Right lobe of liver (tissue), 6 donors: ENCODE measurements around the gene TOM1L2. TPM values are rescaled to one million over a fixed set of nuclear protein-coding genes. Genes with fewer than 3 reads are reported as not detected.

Source experiments
- ATAC-seq, 4 donors: fragments of 200-7000 bp; cut with Tn5 transposase; one replicate each; pipeline ENCODE4 v1.9.1; 2020; ENCODE audit warnings: mild to moderate bottlenecking in 4 of 4, moderate library complexity in 4 of 4
- DNase-seq, 3 donors: peaks; one replicate each; pipeline ENCODE4 v3.0.0-alpha.2; 2020
- H3K27ac ChIP-seq, 3 donors: fragments of 200-600 bp; one replicate each; pipeline ENCODE4 v1.8.0; 2022
- H3K27me3 ChIP-seq, 2 donors: fragments of 200-600 bp; one replicate each; pipeline ENCODE4 v1.8.0; 2022
- H3K36me3 ChIP-seq, 4 donors: fragments of 200-600 bp; sonication (generic) in 1 of 4; one replicate each; pipeline versions ENCODE4 v1.5.1 to v1.8.0; 2017 to 2022; ENCODE audit warnings: control low read depth in 1 of 4
- H3K4me1 ChIP-seq, 4 donors: fragments of 200-600 bp; sonication (generic) in 1 of 4; one replicate each; pipeline versions ENCODE4 v1.5.1 to v1.8.0; 2017 to 2022; ENCODE audit warnings: control low read depth in 1 of 4
- H3K4me3 ChIP-seq, 3 donors: fragments of 200-600 bp; one replicate each; pipeline ENCODE4 v1.8.0; 2022
- H3K9me3 ChIP-seq, 4 donors: fragments of 200-600 bp; sonication (generic) in 1 of 4; one replicate each; pipeline versions ENCODE4 v1.5.1 to v1.8.0; 2017 to 2022; ENCODE audit warnings: control low read depth in 1 of 4
- POLR2A ChIP-seq: fragments of 450-650 bp; IDR thresholded peaks from one replicate; pipeline ENCODE4 v1.6.1; 2017; ENCODE audit warnings: antibody characterized with exemption, mild to moderate bottlenecking
- WGBS: methylation state at CpG from one replicate; pipeline ENCODE4 v1.1.6; 2018; ENCODE audit warnings: low coverage, low lambda C conversion rate; ENCODE audit not compliant: insufficient coverage; ENCODE audit errors: missing lambda C conversion rate; 5-methylcytosine and 5-hydroxymethylcytosine counted together
- intact Hi-C, 2 donors: fragments of 100-400 bp; cut with DNase I; formaldehyde crosslinking; loops; one replicate each; pipeline versions ENCODE4 v1.11.2 to v1.14.1; 2022
- total RNA-seq, 6 experiments: library from RNA; depleted of rRNA in 2 of 6; stranded (reverse); fragments of >200 nt in 2 of 6; fragmentation: NEBNext Ultra II Directional in 3 of 6; extraction: Animal tissue kit (Norgen Biotek cat#: 25700) in 3 of 6; gene quantifications; one replicate each; pipeline versions ENCODE4 v1.1.0 to v1.2.4, GENCODE V29; 2016 to 2023
- TF ChIP-seq, protein P1 (sequence below), 4 donors: fragments of 200-600 bp in 3 of 4; fragments of 450-650 bp in 1 of 4; IDR thresholded peaks; one replicate each; pipeline versions ENCODE4 v1.5.1 to v1.8.0; 2016 to 2022; ENCODE audit warnings: antibody characterized with exemption in 4 of 4, mild to moderate bottlenecking in 2 of 4
- donor health status: DM: no; HTN: yes; CAD: no.
- donor health status: DM: no; HTN: no; CAD: no.
- donor health status: DM: no; HTN: no; CAD: no.
- donor health status: DM: no; HTN: yes; CAD: no.
- donor health status: DM: no; HTN: yes; CAD: no.

TOM1L2 gene
- total RNA-seq, 6 experiments from 2014 or later = 13.5 to 21.2 (median 16.0) TPM

DNA sequence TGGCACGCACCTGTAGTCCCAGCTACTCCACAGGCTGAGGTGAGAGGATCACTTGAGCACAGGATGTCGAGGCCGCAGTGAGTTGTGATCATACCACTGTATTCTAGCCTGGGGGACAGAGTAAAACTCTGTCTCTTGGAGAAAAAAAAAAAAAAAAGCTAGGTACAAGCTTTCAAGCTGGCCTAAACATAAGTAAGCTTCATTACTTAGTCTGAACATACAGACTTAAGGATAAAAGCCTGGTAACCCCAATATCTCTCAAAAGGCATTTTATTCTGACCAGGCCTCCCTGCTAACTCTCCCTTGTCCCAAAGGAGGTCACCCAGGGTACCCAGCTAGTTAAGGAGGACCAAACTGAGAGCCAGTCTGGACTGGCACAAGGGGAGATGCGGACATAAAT is 46.2 kb downstream of the TOM1L2 start:
- 43% methylated on average over 2 of the region's 4 CpGs for WGBS
- no peak for ATAC-seq

DNA sequence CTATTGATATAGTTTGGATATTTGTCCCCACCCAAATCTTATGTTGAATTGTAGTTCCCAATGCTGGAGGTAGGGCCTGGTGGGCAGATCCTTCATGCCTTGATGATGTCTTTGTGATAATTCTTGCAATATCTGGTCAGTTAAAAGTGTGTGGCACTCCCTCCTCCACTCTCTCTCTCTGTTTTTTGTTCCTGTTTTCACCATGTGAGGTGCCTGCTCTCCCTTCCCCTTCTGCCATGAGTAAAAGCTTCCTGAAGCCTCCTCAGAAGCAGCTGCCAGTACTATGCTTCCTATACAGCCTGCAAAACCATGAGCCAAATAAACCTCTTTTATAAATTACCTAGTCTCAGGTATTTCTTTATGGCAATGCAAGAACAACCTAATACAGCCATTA is 47.3 kb downstream of the TOM1L2 start:
- Histone ChIP-seq H3K27ac (no peak overlapping the region), H3K36me3 (no peaks in the 10 kb centered on the region), H3K4me3 (no peak overlapping the region), H3K9me3 (no peaks in the 10 kb centered on the region), H3K4me1 (peaks cover 0 to 36% (median 21%) of the 10 kb centered on the region in 4 donors), H3K27me3 (no peaks in the 10 kb centered on the region)
- no peak for TF ChIP-seq POLR2A
- ATAC-seq (no peak), DNase-seq (no peak)
- intact Hi-C loops = no loop called here

More for the DNA sequence above, 46.2 kb downstream of the TOM1L2 start:
- no peaks in the 10 kb centered on the region for H3K27me3 ChIP-seq
- intact Hi-C loops = no loop called here
- H3K27ac ChIP-seq = no peak overlapping the region
- peaks cover 0 to 33% (median 18%) of the 10 kb centered on the region in 4 donors for H3K4me1 ChIP-seq
- DNase-seq = no peak
- no peaks in the 10 kb centered on the region for H3K9me3 ChIP-seq
- H3K4me3 ChIP-seq = no peak overlapping the region
- H3K36me3 ChIP-seq = no peaks in the 10 kb centered on the region
- TF ChIP-seq, protein P1, sequence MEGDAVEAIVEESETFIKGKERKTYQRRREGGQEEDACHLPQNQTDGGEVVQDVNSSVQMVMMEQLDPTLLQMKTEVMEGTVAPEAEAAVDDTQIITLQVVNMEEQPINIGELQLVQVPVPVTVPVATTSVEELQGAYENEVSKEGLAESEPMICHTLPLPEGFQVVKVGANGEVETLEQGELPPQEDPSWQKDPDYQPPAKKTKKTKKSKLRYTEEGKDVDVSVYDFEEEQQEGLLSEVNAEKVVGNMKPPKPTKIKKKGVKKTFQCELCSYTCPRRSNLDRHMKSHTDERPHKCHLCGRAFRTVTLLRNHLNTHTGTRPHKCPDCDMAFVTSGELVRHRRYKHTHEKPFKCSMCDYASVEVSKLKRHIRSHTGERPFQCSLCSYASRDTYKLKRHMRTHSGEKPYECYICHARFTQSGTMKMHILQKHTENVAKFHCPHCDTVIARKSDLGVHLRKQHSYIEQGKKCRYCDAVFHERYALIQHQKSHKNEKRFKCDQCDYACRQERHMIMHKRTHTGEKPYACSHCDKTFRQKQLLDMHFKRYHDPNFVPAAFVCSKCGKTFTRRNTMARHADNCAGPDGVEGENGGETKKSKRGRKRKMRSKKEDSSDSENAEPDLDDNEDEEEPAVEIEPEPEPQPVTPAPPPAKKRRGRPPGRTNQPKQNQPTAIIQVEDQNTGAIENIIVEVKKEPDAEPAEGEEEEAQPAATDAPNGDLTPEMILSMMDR (IDR thresholded peaks at IDR 0.05) = no peak
- no peak for TF ChIP-seq POLR2A

DNA sequence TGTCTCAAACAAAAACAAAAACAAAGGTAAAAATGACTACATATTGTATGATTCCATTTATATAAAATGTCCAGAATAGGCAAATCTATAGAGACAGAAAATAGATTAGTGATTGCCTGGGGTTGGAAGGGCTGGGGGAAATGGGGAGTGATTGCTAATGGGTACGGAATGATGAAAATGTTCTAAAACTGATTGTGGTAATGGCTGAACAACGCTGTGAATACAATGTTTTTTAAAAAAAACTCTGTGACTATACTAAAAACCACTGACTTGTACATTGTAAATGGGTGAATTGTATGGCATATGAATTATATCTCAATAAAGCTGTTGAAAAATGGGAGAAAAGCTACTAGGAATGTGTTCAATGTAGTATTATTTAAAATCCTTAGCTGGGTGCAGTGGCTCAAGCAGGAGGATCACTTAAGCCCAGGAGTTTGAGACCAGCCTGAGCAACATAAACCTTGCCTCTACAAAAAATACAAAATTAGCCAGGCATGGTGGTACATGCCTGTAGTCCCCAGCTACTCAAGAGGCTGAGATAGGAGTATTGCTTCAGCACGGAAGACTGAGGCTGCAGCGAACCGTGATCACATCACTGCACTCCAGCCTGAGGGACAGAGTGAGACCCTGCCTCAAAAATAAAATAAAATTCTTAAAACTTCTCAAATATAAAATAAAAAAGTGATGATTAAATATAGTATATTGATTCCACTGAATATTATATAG is 47.9 kb downstream of the TOM1L2 start:
- Histone ChIP-seq H3K27ac (no peak overlapping the region), H3K27me3 (no peaks in the 10 kb centered on the region), H3K4me3 (no peak overlapping the region), H3K9me3 (no peaks in the 10 kb centered on the region), H3K36me3 (no peaks in the 10 kb centered on the region), H3K4me1 (peaks cover 0 to 36% (median 21%) of the 10 kb centered on the region in 4 donors)
- DNase-seq (no peak), ATAC-seq (no peak)
- WGBS = 95% methylated on average over 5 of the region's 5 CpGs
- no peak for TF ChIP-seq POLR2A
- TF ChIP-seq, protein P1 (IDR thresholded peaks at IDR 0.05) = no peak
- intact Hi-C loops = no loop called here

DNA sequence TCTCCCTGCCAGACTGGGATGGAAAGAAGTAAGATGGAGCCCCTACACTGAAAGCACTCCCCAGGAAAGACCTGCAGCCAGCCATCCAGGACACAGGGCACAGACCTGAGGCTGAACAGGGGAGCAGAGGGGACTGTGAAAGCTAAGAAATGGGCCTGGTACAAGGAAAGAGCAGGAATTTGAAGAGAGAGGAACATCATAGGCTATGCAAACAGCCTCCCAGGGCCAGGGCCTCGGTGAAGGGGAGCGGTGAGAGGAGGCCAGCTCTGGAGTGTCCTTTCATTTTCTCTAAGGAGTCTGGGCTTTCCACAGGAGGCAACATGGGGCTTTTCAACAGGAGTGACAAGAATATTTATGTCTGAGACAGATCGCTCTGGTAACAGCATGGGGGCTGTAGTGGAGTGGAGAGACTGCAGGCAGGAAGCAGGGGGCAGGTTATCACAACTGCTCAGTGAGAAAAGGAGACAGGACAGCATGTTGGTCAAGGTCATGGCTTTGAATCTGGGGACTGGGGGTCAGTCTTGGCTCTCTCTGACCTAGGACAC is 50.1 kb downstream of the TOM1L2 start:
- no peaks in the 10 kb centered on the region for H3K36me3 ChIP-seq
- no peak overlapping the region for H3K4me3 ChIP-seq
- no peaks in the 10 kb centered on the region for H3K9me3 ChIP-seq
- ATAC-seq (no peak), DNase-seq (no peak)
- no peak overlapping the region for H3K27ac ChIP-seq
- WGBS = 50% methylated on average over 2 of the region's 3 CpGs
- H3K27me3 ChIP-seq = no peaks in the 10 kb centered on the region
- intact Hi-C loops = no loop called here
- peaks cover 0 to 29% (median 18%) of the 10 kb centered on the region in 4 donors for H3K4me1 ChIP-seq
- TF ChIP-seq POLR2A = no peak
- TF ChIP-seq, protein P1 (IDR thresholded peaks at IDR 0.05) = no peak
